ENCODE results near the gene PLOD2.

GRCh38 chr3:146154316-146154715 lies 6.7 kb downstream of the PLOD2 start:
- no peak for TF ChIP-seq CTCF (IDR thresholded peaks at IDR 0.05)
- no peak for TF ChIP-seq EP300 (IDR thresholded peaks at IDR 0.05)
